HG03457 (cell line): ENCODE data around the gene ENOX1.

Experiments used
- ATAC-seq: cut with Tn5 transposase; IDR thresholded peaks from one replicate; pipeline ENCODE4 v1.9.1; 2021; ENCODE audit warnings: moderate number of reproducible peaks; ENCODE audit not compliant: unreplicated experiment

Gene ENOX1

DNA sequence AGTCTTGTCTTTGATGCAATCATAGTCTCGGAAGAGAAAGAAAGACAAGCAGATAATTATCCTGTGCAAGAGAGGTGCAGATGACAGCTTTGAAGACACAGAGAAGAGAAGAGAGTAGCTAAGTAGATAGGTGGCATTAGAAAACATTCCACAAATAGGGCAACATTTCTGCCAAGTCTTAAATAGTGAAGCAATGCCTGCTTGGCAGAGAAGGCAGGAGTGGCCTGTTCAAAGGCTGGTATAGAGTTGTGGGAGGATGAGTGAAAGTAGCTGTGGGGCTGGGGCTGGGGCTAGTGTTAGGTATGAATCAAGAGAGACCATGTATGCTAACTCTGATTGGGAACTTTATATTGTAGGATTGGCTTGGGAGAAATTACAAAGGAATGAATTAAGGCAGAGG, 457.9 kb downstream of the ENOX1 start:
- ATAC-seq: no peak

DNA sequence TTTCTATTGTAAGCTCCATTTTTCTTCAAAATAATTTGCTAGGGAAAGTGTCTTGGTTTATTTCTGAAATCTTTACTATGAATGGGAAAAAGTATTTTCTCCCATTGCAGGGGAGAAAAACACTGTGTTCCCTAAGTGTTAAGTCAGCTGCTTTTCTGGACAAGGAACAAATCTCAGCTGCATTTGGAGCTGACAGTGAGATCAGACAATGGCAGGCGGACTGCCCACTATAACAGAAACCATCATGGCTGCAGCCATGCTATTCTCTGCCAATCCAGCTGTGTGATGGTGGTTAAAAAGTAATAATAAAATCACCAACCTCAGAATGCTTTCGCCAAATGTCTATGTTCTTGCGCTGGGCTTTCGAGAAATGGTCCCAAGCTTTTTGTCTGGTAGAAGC, 460.7 kb downstream of the ENOX1 start:
- no peak for ATAC-seq

DNA sequence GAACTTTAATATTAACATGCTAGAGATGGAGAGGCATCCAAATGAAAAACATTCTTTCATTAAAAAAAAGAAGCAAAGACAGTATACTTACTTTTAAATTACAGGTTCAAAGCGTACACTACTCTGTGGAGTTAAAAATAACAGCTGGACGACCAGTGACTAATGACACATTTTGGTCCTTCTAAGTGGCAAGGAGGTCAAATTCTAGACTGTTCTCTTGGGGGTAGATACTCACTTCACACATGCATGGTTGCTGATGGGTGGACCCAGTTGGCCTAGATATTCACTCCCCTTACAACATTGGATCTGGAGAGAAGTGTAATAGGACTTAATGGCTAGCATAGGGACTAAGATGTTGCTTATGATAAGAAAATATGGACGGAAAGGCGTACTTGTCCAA, 461.1 kb downstream of the ENOX1 start:
- no peak for ATAC-seq

DNA sequence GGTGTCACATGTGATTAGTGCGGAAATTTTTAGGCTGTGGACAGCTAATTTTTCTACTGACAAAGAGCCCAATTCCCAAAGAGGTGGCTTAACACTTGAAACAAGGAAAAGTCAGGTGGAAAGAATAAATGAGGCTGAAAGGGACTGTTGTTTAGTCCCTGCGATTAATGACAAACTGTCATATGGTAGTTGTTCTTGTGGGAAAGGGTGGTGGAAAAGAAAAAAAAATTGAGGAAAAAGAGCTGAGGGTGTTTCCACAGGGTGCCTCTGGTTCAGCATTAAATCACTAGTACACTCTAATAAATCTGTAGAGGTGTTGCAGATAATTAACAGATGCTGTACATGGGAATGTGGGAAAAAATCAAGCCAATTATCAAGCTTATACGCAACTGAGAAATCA, 462.6 kb downstream of the ENOX1 start:
- ATAC-seq: no peak

DNA sequence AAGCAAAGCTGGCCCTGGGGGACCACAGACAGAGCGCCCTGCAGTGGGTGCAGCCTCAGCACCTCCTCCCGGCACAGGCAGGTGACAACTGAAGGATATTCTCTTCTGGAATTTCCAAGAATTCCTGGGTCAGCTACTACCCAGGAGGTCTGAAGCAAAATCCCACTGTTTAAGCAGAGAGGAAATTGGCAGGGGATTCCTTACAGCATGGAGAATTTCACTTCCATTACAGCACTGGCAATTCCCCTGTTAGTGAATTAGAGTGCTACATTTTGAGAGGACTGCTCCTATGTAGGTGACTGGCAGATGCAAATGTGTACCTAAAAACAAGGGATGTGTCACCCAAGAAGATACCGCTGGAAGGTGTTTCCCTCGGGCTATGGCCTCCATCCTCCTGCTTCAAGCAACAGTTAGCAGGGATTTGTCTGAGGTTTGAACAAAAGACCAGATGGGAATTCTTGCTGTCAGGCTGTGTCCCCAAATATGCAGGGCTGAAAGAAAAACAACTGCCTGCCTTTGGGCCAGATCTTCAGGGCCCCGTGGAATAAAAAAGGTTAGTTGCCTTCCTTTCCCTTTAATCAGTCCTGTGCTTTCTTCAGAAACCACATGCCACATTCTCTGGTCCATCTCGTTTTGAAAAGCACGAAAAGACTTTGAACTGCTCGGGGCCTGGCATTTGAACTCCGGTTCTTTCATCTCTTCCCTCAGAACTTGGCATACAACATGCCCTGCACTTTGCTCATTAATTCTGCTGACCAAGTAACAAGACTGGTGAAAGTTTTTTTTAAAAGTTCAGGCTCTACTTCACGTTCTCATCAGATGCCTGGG, 466.9 kb downstream of the ENOX1 start:
- ATAC-seq: no peak

DNA sequence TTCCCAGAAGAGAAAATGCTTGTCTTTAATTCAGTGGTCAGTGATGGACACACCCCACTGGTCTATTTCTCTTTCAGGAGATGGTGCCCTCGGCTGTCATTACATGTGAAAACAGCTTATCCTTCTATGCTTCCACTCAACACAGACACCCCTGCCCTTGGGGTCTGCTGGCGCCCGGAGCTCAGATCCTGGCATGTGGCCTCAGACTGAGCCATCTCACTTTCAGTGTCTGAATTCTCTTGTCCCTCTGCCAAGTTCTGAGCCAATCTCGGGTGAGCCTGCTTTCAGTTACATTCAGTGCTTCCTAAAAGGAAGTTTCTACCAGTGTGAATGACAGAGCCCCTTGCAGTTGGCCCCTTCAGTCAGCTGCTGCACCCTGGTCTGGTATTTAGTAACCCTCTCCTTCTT, 469.8 kb downstream of the ENOX1 start:
- no peak for ATAC-seq

DNA sequence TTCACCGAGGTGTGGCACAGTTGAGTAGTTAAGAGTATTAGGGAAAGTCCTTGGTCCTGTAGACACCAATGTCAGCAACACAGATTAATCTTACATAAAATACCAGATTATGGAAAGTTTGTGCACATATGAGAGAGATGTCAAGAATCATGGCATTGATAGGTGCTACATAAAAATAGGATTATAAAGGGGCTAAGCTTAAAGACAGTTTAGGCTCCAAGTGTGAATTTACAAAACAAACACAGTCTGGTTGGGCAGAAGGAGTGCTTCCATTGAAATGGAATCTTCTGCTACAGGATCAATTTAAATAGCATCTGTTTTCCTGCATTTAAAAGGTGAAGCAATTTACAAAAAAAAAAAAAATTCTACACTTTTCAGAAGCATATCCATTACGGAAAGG, 470.5 kb downstream of the ENOX1 start:
- ATAC-seq: no peak

DNA sequence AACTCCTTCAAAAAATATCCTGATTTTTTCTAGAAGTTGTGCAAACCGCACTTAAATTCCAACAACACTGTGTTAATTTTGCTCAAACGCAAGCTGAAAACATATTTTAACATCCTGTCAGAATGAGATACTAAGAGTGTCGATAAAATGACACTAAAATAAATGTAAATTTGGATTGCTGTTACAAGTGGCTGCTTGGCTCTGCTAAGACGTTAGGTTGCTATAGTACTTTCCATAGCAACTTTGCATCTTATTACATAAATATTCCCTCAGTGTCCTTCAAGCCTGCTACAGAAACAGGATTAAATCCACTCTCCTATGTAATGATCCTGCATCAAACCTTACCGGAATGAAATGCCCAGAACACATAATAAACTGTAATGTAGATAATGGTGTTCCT, 471.2 kb downstream of the ENOX1 start:
- no peak for ATAC-seq

DNA sequence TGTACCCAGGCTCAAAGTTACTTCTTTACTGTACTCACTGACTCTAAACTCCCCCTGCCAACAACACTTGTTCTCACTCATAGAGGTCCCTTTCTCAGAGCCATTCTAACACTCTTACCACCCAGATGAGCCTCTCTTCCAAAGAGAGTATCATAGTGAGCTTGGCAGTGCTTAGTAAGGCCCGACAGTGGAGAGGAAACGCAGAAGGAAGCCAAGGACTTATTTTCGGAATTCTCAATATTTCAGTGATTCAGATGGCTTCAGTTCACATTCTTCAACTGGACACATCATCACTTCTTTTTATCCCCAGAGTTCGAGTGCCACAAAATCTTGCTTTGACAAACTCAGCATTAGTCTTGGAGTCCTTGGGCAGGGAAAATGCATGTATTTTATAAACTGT, 477.5 kb downstream of the ENOX1 start:
- ATAC-seq: no peak

DNA sequence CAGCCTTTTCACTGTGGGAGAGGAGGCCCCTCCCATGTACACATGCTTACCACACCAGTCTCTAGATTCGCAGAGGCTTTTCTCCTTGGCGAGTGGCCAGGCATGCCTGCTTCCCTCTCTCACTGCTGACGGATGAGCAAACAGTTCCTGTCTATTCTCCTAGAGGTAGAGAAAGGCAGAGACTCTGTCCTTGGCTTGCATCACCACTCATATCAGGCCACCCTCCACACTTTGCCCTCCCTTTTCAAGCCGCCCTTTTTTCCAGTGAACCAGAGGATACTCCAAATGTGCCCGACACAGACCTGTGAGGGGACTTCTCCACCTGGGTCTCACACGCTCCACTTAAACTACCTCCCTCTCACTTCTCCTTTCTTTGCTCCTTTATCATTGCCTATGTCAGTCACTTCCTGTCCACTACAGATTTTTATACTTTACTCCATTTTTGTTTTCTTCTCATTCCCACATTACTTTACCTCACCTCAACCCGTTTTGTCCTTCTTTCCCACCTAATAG, 478.8 kb downstream of the ENOX1 start:
- peak; percentile 75 for ATAC-seq

DNA sequence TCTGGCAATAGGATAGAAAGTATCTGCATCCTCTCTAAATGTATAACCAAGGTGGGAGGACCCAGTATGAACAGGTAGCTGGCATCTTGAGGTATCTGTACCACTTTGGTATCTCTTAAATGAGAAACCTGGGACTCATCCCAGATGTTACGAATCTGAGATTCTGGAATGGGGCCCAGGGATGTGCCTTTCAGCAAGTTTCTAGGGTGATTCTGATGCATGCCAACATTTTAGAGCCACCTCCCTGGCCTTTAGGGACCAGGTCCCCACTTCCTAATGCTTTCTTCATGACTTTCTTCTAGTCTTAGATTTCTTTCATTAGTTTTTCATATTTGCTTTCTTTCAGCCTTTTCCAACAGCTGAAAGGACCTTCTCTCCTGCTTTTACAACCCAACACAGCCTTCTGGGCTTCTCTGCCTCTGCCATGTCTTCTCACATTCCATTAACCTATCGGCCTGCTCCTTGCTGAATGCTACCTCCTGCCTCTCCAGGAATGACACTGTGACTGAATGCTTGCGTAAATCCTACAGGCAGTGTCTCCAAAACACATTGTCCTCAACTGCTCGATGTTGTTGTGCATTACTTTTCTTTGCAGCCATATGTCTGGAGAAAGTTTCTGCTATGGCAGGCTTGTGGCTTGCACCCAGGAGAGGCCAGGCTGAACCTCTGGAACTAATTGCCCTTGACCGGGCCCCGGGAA, 479.4 kb downstream of the ENOX1 start:
- no peak for ATAC-seq

DNA sequence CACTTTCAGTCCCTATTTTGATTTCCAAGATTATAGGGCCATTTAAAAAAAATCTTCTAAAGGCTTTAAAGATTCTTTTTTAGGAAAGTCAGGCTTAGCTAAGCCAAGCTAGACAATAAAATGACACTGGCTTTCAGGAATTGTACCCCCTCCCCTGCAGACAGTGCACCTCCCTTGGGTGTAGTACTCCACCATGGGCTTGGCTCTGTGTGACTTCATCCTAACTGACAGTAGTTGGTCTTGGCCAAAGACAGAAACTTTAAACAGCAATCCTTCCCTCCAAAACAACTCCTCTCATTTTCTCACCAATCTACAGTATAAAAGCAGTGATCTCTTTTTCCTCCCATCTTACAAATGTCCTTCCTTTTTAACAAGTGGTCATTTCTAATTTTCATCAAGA, 480.4 kb downstream of the ENOX1 start:
- no peak for ATAC-seq

DNA sequence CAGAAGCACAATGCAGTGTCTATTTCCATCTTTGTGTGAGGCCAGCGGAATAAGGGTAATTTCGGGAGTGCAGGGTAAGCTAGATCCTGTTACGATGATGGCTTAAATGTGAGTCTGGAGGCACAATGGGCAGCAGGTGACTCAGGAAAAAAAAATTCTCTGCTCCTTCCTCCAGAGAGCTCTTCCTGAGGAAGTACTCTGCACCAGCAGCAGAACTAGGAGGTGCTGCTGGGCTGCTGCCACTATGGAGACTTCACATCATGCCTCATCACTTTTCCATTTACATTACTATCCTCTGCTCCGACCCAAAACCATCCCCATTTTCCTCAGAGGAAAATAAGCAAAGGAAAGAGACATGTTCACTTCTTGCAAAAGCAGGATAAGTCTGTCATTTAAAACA, 481.4 kb downstream of the ENOX1 start:
- ATAC-seq: no peak

DNA sequence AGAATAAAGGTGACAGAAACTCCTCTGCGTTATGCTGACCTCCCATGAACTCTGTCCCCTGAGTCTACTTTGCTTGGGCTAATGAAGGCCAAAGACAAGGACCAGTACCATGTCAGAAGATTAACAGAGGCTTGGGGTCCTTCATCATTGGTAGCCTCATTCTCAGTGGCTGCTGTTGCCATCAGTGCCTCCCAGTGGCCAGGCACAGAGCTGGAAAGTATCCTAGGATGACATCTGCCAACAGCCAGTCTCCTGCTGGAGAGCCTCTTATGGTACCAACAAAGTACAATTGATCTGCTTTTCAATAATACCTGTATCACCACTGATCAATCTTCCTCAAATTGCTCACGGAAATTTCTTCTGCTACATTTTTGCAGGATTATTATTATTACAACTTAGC, 481.8 kb downstream of the ENOX1 start:
- ATAC-seq: no peak

DNA sequence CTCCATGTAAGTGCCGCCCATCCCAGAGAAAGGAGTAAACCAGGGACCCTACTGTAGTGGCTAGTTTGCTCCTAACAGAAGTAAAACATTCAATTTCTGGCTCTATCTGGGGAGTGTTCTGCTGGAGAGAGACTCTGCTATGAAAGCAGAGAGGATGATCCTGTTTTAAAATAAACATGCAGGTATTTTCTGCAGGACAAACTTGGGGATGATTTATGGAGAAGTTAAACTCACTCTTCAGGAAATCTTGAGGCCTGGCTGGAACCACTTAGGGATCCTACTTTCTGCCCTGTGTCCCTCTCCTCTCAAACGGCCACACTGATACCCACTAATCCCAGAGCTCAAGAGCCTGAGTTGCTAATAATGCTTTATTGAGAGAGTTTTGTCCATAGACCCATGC, 482.3 kb downstream of the ENOX1 start:
- ATAC-seq: no peak

DNA sequence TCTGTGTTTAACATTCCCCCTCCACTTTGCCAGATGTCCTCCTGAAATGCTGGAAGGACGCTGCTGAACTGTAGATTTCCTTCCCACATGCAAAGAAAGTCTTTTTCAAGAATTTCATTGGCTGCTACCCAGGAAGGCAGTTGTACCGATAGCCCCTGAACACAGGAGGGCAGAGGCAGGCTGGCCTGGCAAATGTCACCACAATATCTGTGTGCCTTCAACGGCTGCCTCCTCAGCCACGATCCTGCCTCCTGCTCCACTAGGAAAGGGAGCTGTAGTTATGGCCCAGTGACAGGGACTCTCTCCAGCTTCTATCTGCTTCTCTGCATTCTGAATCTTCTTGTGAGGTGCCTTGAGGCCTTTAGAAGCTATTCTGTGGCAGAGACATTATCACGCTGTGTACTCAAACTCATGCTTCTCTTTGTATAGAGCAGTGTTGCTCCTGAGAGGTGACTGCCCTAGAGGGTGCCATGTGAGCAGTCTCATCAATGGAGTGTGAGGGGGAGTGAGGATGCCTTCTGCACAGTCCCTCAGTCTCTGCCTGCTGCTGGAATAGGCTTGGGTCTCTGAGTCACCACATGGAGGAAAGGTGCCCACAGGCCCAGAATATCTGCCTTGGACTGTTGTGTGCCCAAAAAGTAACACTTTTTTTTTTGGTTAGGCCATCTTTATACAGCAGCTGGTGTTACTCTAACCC, 483.6 kb downstream of the ENOX1 start:
- ATAC-seq: peak; percentile 61

DNA sequence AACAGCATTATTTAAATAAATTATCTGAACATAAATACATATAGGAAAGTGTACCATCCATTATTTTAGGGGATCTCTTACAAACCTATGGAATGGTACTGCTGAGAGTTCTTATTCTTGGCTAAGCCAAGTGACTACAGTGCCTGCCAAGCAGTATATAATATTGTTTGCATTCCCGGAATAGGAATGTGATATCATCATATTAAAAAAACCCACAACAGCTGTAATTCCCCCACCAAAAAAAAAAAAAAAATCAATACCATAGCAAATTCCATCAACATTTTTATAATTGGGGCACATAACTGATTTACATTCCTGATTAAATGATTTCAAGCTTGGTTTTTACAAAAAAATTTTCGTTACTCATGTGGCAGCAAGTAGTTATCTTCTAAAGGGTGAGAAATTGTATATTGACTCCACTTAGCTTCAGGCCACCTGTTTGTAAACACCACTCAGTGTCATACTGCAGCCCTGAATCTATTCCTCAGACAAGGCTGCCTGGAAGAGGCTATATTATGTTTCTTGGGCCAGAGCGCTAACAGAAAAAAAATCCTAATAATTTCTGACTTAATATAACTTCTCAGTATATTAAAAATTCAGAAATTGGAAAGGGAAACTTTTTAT, 485.3 kb downstream of the ENOX1 start:
- ATAC-seq: no peak

DNA sequence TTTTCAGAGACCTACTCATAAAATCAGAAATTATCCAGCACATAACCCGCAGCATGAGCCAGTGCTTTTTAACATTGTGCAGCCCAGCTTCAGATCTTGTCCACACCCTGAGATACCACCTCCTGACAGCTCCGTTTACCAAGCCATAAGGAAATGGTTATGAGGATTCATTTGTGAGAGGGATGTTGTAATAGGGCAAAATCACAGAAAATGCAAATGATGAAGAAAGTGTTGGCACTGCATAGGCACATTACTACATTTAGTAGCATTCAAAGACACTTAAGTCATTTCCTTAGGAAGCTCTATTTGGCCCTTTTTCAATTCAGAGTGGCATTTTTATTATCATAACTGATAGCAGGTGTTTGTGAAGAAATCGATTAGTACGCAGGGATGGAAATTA, 485.9 kb downstream of the ENOX1 start:
- no peak for ATAC-seq

DNA sequence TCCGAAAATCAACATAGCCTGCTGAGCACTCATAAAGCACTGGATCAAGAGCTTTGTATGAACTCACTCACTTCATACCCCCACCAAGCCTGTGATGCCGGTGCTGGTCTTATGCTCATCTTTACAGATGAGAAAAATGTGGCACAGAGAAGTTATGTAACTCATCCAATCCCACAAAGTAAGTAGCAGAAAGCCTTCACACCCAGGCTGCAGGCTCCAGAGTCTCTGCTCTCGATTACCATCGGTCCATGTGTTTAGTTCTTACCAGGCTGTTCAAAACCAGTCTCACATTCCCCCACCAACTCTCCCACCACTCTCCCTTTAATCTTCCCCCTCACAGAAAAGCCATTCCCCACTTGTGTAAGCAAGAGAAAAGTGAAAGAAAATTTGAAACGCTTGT, 487.4 kb downstream of the ENOX1 start:
- no peak for ATAC-seq

DNA sequence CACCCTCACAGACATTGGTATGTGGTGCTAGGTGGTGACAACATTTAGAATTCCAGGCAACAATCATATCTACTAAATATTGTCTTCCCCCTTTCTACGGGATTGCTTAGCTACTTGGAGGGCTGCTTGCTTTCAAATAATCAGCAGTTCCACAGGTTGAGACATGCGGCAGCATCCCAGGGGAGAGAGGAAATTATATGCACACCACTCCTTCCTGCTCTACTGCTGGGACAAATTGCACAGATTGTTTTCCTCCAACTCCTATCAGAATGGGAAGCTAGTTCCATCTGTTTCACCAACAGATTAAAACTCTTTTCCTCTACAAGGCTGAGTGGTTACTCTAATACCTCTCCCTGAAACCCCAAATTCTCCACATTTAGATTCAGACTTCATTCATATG, 488.0 kb downstream of the ENOX1 start:
- no peak for ATAC-seq

DNA sequence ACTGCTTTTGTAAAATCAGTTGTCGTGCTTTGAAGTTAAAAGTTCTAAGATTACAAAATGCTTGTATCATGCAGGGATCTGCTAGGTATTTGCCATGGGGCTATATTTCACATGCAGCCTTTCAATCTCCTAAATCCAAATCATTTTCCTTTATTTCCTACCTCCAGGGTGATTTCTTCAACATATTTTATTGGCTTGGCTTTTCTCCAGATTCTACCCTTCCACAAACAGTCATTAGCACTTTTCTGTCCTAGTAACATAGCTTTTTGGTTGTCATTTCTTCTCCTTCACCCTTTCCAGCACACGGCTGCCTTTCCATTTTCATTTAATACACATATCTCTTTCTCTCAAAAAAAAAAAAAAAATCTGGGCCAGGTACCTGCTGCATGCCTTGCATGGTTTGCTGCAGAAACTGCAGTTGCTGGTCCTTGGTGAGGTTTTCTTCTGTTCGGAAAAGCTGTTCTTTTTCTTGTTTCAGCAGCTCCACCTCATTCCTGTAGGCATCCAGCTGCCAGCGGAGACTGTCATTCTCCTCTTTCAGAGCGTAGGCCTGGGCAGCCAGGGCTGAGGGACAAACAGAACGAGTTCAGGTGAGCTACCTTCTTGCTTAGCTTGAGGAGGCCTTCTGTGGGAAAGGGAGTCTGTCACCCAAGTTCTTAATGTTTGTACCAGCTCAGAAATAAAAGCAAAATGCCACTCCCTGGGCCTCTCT, 488.6 kb downstream of the ENOX1 start:
- ATAC-seq: no peak
